GM12872 (cell line): ENCODE measurements around the gene TCOF1.
A peak's percentile ranks its signal among the peaks of the same experiment; 100 is the strongest.

Experiments
- CTCF ChIP-seq: IDR thresholded peaks from 3 replicates; pipeline ENCODE4 v1.5.1; 2011; ENCODE audit warnings: low read depth, mild to moderate bottlenecking, low read length, moderate library complexity; ENCODE audit not compliant: insufficient read depth

TCOF1 gene

GRCh38 chr5:150395688-150395975 is 38.1 kb downstream of the TCOF1 start:
- no peak for TF ChIP-seq CTCF

GRCh38 chr5:150396267-150396666 is 38.8 kb downstream of the TCOF1 start:
- TF ChIP-seq CTCF, result no peak

GRCh38 chr5:150397146-150397781 is 39.8 kb downstream of the TCOF1 start:
- no peak for TF ChIP-seq CTCF

DNA sequence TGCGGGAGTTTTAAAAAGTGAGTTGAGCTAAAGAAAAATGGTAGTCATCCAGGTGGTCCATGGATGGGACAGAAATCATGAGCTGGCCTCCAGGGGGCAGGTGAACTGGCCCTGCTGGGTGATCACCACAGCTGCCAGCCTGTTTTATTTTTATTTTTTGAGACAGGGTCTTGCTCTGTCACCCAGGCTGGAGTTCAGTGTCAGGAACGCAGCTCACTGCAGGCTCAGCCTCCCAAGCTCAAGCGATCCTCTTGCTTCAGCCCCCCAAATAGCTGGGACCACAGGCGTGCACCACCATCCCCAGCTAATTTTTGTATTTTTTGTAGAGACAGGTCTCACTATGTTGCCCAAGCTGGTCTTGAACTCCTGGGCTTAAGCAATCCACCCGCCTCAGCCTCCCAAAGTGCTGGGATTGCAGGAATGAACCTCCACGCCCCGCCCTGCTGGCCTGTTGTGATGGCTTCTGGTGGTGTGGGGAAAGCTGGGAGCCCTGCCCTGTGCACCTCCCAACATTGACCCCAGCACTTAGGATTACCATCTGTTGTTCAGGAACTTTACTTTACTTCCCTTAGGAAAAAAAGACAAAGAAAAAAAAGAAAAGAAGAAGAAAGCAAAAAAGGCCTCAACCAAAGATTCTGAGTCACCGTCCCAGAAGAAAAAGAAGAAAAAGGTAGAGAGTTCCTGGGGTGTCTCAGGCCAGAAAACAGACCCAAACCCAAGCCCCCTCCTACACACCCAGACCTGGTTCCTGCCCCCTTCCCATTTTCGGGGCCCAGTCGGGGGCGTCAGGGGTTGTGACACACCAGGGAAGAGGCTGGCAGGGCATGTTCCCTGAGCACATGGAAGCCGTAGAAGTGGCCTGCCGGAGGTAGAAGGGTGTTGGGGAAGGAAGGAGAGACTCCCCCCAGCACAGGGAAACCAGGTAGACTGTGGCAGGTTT is 40.6 kb downstream of the TCOF1 start:
- TF ChIP-seq CTCF, result peak; percentile 30; the same call in 1 of the 3 replicates

DNA sequence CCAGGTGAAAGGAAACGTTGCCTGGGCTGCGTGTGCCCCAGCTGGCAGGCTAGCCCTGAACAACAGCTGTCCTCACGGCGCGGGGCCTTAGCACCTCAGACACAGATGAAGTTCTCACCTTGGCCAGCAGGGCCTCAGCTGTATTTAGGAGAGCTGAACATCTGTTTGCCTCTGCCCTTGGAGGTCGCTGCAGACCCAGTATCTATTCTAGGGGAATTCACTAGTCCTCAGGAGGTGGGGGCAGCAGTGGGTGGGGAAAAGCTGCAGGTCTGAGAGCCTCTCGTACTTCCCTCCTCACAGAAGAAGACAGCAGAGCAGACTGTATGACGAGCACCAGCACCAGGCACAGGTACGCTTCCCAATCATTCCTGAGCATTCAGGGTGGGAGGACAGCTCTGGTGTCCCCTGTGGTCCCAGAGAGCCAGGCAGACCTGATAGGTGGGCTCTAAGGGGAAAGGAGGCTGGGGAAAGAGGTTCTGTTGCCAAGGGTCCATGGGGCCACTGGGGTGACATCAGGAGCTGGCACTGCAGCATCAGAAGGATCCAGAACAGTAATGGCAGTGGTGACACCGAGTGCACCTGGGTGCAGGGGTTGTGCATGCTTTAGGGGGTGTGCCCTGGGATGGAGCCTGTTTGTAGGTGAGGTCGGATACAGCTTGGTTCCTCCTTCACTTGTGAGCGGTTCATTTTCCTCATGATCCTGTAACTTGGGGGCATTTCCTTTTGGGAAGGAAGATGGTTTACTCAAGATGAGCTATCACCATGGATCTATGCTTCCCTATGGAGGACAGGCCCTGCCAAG is 41.4 kb downstream of the TCOF1 start:
- TF ChIP-seq CTCF, result peak; percentile 89

DNA sequence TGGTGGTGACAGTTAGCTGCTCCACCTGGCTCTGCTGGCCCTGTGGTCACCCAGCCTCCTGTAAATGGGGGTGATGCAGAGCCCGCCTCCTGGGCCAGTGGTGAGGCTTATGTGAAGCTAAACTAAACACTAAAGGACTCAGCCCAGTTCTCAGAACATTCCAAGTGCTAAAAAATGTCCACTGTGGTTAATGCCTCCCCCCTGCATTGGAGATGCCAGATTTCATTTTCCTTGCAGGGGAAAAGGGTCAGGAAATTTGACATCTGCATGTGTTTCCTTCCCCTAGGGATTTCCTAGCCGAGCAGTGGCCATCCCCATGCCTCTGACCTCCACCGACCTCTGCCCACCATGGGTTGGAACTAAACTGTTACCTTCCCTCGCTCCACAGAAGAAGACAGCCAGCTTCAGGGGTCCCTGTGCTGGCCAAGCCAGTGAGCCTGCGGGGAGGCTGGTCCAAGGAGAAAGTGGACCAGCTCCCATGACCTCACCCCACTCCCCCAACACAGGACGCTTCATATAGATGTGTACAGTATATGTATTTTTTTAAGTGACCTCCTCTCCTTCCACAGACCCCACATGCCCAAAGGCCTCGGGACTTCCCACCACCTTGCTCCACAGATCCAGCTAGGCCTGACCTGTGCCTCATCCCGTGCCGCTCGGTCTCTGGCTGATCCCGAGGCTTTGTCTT is 42.2 kb downstream of the TCOF1 start:
- TF ChIP-seq CTCF, result no peak
